HG02642 (cell line): Measurements from ENCODE around the gene CELF4.

Source experiments
- ATAC-seq: cut with Tn5 transposase; IDR thresholded peaks from one replicate; pipeline ENCODE4 v1.9.1; 2021; ENCODE audit warnings: mild to moderate bottlenecking; ENCODE audit not compliant: unreplicated experiment, poor library complexity

The CELF4 gene

GRCh38 chr18:37449618-37450017, 116.0 kb downstream of the CELF4 start:
- ATAC-seq = no peak

DNA sequence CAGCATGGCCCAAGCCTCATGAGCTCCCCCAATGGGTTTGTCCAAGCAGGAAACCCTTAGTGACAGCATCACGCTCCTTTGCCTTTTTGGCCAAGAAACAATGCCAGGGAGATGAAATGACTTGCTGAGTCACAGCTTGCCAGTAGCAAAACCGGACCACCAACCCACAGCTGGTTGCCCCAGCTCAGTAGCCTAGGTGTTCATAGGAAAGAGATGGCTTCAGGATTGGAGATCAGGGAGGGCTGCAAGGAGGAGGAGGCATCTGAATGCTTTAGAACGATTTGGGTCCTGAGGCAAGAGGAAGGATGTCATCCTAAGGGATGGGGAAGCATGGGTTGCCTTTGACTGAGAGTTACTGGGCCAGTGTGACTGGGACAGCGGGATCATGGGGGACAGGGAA, 116.7 kb downstream of the CELF4 start:
- no peak for ATAC-seq

DNA sequence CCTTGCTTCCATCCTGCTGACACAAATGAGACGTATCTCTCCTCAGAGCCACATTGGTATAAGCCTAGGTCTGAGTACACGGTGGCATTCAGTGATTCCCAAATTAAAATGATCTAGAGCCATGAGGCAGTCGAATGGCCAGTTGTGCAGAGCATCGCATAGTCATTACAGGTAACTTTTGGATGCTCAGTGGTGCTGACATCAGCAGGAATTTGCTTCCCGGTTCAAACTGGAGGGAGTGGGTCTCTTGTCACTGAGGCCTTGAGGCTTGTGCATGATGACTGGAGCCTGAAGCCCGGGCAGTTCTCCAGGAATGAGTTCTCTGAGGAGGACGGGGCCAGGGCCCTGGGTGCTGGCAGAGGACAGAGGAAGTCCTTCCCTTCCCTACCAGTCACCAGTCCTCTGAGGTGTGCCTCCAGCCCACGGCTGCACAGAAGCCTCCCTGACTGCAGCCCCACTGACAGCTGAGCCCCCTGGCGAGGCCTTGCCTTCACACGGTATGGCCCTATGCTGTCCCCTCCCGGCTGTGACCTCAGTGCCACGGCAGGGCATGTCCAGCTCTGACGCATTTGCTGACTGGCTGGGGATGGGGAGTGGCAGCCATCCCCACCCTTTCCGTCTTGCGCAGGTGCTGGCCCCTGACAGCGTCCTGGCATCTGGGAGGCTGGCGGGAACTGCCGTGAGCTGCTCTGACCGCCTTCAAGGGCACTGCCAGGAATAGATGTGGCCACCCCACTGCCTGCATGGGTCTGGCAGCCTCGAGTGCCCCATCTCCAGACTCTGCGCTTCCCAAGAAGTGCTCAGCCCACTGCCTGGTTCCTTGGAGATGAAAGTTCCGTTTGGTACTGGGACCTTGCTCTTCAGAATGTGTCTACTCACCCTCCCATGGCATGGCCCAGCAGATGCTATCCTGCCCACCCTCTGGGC, 117.4 kb downstream of the CELF4 start:
- ATAC-seq = no peak

DNA sequence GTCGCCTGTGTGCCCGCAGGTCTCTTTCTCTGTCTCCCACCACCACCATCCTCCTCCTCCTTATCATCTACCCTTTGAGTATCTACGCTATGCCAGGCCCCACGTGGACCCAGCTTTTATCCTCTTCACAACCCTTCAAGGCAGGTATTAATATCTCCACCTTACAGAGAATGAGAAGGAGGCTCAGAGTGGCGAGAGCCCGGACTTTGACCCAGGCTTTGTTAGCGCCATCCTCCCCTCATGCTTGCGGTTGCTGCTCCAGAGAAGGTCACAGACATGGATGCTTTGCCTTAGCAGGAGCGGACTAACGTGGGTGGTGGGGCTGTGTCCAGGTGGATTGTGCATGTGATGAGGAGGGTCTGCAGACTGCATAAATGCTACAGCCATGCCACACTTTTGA, 119.8 kb downstream of the CELF4 start:
- no peak for ATAC-seq

DNA sequence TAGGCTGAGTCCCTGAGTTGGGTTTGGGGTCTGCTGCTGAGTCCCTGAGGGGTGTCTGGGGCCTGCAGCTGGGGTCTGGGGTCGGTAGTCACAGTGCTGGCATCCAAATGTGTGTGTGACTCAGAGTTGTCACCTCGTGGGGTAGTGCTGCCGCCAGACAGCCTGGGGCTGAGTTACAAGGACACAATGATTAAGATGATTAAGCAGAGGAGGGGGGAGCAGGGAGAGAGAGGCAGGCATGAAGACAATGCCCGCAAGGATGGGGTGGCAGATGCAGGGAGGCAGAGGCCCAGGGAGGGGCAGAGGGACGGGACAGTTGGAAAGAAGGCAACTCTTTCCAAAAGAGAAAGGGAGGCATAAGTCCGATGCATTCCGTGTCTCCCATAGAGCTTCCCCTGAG, 120.2 kb downstream of the CELF4 start:
- ATAC-seq = no peak

DNA sequence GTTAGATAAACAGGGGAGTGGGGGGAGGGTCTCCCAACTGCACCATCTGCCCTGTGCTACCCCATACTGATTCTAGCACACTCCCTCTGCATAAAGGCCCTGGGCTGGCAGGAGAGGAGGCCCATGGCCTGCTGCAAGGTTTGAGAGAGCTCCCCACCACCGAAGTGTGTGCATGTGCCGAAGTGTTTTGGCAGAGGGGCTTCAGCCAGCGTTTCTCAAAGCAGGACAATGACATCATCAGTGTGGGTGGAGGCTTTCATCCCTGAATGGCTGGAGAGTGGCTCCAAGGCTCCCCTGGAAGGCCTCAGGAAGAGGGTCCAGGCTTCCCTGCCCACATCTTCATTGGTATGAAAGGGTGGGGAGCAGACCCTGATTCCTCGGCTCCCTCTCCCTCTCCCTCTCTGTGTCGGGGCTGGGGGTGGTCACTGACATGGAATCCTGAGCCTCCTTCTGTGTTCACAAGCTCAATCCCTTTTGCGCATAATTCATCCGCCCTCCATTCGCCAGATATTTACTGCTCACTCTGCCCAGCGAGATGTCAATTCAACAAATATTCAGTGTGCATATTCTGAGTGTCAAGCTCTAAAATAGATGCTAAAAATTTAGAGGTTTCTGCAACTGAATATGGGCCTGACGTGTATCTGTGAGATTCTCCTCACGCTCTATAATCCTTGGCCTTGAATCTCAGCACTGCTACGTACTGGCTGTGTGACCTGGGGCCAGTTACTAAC, 122.1 kb downstream of the CELF4 start:
- ATAC-seq = no peak

GRCh38 chr18:37442477-37442876, 123.1 kb downstream of the CELF4 start:
- no peak for ATAC-seq

- no peak for ATAC-seq
These were observed 123.8 kb downstream of the CELF4 start for GRCh38 chr18:37441821-37442220.

GRCh38 chr18:37440206-37440605, 125.4 kb downstream of the CELF4 start:
- ATAC-seq = no peak

DNA sequence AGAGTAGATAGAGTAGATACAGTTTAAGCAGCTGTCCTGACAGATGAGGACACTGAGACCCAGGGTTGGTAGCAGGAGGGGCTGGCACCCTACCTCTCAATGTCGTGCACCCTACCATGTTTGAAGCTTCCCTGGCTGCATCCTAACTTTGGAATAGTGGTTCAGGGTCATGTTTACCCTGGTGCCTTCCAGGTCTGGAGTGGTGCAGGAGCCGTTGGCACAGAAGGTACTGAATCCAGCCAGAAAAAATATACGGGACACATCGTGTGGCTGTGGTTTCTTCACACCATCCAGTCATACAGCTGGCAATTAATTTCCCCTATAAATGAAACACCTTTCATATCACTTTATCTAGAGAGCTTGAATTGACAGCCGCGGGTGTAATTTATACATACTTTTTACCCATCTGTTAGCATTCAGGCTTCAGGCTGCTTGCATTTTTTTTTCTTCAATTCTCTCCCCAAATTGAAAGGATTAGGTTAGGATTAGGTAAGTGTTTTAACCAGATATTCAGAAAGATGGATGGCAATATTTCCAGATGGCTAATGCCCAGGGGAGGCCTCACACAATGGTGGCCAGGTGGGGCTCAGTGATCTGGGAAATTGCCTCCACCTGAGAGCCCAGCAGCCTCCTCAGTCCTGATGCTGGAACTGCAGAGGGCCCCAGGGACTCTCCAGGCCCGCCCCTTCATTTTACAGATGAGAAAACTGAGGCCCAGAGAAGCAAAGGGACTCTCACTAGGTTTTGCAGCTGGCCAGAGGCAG, 127.0 kb downstream of the CELF4 start:
- ATAC-seq = no peak

DNA sequence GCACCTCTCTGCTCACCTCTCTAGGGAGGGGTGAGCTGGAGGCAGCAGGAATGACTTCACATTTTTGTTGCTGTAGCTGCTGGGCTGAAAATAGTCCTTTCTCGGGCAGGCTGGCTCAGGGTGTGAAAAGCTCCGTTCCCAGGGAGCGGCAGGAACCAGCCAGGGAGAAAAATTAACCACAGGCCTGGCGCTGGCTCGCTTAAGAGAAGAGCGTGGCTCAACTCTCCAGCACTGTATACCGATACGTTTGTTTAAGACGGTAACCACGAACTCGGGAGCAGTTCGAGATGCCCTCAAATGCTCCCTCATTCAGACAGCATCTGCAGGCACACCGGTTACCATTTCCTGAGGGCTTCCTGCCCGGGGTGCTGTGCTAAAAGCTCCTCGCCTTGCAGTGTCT, 129.6 kb downstream of the CELF4 start:
- ATAC-seq = no peak

DNA sequence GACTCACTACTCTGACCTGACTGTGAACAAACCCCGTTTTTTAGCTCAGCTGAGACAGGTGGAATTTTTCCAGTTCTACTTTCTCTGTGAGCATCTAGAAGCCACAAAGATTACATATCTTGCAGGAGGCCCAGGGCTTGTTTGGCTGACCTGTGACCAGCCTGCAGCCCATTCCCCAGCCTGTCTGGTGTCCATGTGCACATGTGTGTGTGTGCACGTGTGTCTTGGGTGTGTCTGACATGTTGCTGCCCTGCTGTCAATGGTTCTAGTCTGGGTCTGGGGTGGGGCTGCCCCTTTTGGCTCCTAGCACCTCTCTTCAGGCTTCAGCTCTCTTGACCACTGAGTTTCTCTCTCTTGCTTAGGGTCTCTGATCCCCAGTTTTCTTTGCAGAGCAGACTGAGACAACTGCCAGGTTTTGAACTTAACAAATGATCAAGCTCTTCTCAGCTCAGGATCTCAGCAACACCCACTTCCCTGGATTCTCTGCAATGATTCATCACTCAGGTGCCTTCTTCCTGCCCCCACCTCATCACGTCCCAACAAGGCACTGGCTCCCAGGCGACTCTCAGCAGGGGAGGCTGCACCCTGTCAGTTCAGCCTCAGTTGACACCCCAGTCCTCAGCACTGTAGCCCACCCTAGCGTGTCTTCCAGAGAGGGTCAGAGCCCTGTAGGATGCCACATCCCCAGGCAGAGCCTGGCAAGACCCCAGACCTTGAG, 130.3 kb downstream of the CELF4 start:
- no peak for ATAC-seq

- ATAC-seq = no peak
These were observed 131.3 kb downstream of the CELF4 start for GRCh38 chr18:37434161-37434860.

GRCh38 chr18:37432436-37433195, 133.0 kb downstream of the CELF4 start:
- no peak for ATAC-seq

DNA sequence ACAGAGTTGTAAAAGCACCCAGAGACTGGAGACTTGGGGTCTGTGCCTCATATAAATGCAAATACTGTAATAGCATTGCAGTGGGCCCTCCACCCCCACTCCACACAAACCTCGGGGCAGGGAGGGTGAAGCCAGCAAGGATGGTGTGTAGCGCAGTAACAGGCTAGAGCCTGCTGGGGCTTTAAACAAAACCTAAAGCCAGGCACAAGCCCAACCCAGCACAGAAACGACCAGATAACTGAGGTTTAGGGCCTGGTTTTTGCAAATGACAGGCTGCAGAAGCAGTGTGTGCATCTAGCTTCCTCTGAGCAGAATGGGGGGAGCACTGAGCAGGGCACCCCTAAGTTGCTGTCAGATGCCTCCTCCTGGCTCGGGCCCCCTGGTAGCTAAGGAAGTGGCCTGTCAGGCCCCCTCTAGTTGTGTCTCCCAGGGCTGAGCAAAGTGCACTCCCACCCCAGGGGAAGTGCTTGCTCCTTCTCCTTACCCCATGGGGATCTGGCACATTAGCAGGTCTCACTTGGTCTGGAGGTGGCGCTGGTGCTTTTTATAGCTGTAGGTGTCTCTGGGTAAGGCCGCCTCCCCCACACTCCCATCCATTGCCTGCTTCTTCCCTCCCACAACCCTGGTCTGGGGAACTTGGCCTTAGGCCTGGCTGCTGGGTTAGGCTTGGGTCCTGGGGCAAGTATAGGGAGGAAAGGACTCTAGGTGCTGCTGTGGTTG, 135.1 kb downstream of the CELF4 start:
- no peak for ATAC-seq

DNA sequence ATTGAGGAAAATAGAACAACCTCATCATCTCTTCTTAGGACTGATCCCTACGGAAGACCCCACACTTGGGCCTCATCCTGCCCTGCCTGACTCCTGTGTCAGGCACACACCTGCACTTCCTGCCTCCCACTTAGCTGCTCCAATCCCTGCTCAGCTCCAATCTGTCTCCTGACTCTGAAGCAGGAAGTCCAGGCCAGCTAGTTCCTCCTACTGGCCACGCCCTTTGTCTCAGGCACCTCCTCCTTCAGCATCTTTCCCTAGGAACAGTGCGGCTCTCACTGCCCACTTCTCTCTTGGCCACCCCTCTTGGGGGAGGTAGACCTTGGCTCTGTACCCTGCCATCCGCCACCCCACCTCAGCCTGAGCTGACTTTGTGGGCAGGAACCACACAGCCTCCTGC, 135.8 kb downstream of the CELF4 start:
- ATAC-seq = no peak

DNA sequence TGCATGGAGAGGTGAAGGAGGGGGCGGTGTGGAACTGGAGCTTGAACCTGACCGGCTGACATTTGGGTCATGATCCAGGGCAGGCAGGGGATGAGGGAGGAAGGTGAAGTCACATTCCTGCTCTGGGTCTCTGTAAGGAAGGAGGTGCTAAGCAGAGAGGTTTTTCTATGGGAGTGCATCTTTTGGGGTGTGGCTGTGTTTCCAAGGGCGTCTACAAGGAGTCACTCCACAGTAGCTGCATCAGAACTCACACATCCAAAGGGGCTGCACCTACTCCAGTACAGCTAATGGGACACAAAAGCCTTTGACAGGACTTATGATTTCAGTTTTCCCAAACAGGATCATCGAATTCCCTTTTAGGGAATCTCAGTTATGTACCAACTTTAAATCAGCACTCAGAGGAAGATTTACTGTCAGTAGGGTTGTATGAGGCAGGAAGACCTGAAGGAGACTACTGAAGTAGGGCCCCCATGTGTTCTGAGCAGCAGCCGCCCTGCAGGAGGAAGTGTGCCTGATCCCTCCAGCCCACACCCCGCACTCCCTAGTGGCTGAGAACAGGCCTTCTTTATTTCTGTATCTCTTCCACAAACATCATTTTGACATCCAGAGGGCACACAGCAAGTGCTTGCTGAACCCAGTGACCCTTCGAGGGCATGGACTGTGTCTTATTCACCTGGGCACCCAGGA, 137.2 kb downstream of the CELF4 start:
- ATAC-seq = no peak

GRCh38 chr18:37426586-37426985, 139.0 kb downstream of the CELF4 start:
- no peak for ATAC-seq
